Measurements from ENCODE around the gene NEBL.

GRCh38 chr10:20771051-20771450 is 126.1 kb downstream of the NEBL start:
- TF ChIP-seq POLR2AphosphoS5 (IDR thresholded peaks at IDR 0.05; ENCODE audit: borderline replicate concordance, low read depth, low read length) = no peak
- TF ChIP-seq EZH2 (IDR thresholded peaks at IDR 0.05) = no peak
